HG03196 (cell line): ENCODE data around the gene CCDC85C.
A peak's percentile ranks its signal among the peaks of the same experiment; 100 is the strongest.

Source experiments
- ATAC-seq: cut with Tn5 transposase; IDR thresholded peaks from one replicate; pipeline ENCODE4 v1.9.1; 2021; ENCODE audit not compliant: unreplicated experiment

The CCDC85C gene

DNA sequence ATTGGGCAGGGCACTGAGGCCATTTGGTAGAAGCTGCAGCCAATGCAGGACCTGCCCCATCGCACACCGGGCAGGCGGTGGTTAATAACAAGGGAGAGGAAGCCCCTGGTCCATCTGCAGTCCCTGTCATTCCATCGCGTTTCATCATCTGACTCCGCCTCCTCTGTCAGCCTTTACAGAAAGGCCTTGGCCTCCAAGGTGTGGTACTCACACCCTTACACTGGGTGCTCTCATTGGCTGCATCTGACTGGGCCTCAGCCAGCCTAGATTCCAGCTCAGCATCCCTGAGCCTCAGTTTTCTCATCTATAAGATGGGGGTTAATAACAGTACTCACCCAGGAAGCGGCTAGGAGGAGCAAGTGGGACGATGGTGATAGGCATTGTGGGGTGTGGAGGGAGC is 26.2 kb upstream of the CCDC85C start:
- no peak for ATAC-seq

DNA sequence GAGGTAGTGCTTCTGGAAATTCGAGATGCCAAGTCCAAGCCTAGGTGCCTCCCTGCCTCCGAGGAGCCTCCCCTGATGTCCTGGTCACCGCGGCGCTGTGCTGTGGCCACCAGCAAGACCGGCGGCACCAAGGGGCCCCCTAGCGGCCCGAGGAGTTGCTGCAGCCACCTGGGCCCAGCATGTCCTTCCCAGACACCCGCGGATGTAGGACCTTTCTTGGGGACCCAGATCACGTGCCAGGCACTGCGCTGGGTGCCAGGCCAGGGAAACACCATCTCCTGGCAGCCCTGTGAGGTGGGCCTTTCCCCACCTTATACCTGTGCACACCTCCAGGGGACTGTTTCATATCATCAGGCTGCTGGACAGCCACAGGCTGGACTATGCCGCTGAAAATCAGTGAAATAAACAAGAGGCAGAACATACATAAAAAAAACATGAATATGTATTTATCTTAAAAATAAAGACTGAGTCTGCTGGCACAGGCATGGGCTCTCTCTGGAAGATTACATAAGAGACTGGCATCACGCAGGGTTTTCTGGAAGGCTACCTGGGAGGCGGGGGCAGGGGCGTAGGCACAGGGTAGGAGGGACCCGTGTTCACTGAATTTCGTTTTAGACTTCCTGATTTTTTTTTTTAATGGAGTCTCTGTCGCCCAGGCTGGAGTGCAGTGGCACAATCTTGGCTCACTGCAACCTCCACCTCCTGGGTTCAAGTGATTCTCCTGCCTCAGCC is 25.0 kb upstream of the CCDC85C start:
- peak; percentile 78 for ATAC-seq

DNA sequence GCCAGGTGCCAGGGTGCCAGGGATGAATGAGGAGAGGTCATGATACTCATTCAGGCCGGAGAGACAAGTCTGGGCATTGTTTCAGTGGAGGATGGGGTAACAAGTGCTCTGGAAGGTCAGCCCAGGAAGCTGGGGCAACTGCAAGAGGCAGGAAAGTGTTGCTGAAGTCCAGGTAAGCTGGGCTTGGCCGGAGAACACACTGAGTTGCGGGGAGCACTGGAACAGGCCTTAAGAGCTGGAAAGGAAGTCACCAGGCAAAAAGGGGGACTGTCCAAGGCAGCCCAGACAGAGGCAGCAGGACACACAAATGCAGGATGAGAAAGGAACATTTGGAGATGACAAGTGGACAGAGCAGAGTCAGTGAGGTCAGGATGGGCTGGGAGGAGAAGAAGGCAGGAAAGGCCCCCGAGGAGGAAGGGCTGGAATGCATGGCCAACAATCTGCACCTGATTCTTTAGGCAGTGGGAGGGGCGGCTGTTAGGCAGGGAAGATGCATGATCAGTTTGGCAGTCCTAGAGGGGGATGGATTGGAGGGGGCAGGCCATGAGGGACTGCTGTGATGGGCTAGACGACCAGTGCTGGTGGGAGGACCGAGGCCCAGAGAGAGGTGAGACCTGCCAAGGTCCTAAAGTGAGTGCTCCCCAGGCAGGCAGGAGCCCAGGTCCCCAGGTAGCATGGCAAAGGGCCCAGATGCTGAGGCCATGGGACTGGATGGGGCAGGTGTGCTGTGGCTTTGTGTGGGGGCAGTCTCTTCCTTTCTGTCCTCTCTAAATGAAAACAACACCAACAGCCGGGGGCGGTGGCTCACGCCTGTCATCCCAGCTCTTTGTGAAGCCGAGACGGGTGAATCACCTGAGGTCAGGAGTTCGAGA is 23.7 kb upstream of the CCDC85C start:
- no peak for ATAC-seq

DNA sequence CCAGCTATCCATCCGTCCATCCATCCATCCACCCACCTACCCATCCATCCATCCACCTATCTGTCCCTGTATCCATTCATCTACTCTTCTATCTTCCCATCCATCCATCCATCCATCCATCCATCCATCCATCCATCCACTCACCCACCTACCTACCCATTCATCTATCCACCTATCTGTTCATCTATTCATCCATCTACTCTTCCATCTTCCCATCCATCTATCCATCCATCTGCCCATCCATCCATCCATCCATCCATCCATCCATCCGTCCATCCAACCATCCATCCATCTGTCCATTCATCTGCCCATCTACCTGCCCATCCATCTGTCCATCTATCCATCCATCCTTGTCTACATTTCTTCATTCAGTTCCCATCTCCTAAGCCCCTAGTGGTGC is 23.1 kb upstream of the CCDC85C start:
- ATAC-seq: no peak

DNA sequence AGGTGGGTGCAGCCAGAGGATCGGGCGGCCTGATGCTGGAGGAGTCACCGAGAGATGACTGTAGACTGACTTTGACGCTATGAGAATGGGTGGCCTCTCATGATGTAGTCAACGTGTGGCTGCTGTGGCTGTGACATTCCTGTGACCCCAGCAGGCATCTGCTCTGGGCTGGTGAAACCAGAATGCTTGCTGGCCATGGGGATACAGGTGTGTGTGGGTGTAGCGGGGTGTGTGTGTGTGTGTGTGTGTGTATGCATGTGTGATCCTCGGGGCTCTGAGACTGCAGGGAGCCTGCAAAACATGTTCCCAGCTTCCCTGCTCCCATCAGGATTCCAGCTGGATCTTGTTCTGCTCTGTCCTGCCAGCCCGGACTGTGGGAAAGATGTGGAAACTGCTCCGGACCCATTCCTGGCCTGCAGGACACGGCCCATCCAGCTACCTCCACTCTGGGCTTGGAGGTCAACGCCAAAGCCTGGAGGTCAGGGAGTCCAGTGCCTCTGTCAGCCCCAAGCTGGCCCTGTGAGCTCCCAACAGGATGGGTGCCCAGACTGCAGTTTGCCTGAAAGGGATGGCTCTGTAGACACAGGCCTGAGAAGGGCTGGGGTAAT is 22.1 kb upstream of the CCDC85C start:
- ATAC-seq: no peak

DNA sequence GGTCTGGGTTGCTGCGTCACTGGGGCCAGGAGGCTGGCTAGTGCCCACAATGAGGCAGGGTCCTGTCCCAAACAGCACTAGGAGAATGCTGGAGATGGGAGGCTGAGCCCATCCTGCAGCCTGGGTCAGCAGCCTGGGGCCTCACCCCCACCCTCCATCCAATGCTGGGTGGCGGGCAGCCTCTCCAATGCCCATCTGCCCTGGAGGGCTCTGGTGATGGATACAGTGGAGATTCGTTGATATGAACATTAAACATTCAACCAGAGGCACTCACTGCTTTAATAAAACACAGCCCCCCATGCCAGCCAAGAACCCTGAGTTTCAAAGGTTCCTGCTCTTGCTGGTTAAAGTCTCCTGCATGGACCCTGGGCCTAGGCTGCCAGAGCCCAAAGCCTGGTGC is 21.5 kb upstream of the CCDC85C start:
- ATAC-seq: no peak

DNA sequence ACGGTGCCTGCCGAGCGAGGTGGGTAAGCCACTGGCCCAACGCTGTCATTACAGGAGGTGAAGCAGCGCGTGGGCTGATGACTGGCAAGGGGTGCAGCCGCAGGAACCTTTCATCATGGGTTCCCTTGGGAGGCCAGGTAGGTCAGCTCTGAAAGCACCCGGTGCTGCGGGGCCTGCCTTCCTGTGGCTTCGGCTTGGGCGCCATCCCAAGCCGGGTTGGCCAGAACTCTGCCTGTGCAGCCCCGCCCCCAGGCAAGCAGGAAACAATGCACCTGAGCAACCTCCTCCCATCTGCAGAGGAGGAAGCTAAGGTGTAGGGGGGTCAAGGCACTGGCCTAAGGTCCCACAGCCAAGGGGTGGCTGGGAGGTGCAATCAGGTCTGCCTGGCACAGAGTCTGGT is 21.0 kb upstream of the CCDC85C start:
- ATAC-seq: no peak

DNA sequence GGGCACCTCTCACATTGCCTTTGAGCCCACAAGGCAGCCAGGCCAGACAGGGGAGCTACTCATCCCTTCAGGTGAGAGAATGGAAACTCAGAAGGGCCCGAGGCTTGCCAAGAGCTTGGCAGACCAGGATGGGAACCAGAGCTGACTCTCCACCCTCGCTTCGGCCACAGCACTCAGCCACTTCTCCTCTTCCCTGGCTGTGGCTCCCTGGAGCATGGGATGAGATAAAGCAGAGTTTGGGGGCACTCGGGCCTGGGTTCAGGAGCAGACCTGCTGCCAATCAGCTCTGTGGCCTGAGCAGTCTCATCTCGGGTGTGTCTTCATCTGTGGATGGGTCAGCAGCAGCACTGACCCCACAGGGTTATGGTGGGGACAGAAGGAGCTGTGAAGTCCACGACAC is 20.0 kb upstream of the CCDC85C start:
- ATAC-seq: no peak

DNA sequence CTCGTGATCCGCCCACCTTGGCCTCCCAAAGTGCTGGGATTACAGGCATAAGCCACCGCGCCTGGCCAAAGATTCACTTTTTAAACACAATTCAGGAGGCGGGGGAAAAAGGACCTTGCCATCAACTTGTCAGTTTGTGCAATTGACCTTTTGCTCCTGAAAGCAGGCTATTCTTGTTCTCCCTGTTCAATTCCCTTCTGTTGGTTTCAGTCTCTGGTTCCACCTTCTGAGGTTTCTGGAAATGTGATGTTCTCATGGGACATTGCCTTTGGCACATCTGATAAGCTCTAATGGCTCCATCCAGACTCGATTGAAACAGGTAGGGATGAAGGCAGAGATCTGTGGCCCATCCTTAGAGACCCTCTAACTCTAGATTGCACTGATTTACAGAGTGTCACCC is 17.9 kb upstream of the CCDC85C start:
- no peak for ATAC-seq

DNA sequence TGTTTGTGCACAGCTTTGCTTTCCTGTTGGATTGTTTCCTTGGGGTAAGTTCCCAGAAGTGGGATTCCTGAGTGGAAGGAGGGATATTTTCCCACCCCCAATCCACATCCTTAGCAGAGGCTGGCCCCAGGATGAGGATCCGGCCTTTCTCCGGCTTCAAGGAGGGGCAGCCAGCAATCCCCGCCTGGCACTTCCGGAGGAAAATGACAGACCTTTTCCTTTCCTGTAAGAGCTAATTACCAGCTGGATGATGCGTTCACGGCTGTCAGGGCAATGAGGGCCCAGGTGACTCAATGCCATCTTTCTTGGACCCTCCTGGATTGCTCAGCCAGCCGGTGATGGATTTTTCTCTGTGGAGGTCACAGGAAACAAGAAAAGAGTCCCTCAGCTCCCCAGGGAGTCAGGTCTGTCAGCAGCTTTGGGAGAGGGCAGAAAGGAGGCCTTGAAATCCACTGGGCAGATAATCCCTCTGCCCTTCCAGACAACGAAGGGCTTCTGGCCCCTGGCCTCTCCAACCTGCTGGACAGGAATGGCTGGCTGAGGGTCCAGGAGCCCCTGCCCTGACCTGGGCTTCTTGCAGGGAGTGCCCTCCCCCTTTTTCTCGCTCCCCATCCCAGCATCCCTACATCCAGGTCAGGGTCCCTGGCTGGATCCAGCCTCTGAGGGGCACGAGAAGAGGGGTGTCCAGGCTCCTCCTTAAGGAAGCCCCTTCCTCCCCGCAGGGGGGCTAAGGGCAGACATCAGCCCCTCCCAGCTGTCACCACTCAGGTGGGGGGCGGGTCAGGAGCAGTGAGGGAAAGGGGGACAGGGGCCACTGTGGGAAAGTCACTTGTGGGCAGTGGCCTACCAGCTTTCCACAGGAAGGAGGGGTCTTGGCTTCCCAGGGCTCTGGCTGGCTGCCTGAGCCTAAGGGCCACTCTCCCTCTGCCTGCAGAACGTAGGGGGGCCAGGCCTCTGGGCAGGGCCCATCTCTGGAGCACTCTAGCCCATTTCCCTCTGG is 16.1 kb upstream of the CCDC85C start:
- ATAC-seq: no peak

DNA sequence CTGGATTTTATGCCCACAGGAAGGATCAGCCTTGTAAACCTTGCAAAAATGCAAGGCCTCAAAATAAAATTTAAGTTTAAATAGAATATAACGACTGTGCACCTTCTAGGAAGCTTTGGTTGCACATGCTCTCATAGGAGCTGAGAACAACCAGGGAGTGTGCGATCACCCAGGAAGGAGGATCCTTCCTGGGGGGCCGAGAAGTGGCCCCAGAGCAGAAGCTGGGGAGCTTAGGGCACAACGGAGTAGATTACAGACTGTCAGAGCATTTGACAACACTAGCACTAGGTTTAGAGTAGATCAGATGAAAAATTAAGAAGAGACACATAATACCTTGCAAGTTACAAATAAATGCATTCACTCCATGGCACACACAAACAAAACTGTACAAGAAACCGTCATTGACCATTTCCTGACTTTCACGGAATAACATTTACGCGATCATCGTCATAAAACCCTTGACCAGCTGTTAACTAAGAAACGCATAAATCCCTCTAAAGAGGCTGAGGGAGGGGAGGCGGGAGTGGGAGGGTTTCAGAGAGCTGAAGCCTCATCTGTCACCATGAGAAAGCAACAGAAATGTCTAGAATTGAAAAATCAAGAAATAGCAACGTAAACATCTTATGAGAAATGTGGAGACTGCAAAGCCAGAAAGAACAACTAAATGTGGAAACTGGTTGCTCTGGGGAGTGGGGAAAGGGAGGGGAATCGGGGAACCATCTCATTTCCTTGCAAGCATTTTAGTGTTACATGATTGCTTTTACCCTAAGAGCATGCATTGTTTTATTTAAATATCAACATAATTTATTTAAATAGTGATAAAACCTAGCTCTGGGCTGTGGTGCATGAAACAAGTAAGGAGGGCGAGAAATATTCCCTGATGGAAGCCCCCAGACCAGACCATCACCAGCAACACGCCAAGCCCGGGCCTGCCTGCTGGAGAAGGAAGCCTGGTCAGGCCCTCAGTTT is 13.1 kb upstream of the CCDC85C start:
- no peak for ATAC-seq

DNA sequence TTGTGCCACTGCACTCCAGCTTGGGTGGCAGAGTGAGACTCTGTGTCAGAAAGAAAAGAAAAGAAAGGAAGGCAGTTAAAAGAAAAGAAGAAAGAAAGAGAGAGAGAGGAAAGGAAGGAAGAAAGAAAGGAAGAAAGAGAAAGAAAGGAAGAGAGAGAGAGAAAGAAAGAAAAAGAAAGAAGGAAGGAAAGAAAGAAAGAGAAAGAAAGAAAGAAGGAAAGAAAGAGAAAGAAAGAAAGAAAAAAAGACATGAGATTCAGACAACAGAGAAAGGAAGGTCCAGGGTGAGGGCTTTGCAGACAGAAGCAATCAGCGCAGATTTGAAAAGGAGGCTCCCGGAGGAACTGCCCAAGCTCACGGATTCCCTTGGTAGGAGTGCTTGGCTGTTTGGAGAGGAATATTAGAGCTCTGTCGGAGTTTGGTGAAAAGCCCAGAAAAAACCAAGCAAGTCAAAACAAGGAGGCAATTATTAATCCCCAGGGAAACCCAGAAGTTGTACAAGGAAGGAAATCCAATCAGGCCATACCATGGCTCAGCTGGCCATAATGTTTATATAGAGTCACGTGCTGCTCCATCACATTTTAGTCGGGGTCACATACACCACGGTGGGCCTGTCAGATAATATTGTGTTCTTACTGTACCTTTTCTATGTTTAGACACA is 11.6 kb upstream of the CCDC85C start:
- ATAC-seq: no peak

DNA sequence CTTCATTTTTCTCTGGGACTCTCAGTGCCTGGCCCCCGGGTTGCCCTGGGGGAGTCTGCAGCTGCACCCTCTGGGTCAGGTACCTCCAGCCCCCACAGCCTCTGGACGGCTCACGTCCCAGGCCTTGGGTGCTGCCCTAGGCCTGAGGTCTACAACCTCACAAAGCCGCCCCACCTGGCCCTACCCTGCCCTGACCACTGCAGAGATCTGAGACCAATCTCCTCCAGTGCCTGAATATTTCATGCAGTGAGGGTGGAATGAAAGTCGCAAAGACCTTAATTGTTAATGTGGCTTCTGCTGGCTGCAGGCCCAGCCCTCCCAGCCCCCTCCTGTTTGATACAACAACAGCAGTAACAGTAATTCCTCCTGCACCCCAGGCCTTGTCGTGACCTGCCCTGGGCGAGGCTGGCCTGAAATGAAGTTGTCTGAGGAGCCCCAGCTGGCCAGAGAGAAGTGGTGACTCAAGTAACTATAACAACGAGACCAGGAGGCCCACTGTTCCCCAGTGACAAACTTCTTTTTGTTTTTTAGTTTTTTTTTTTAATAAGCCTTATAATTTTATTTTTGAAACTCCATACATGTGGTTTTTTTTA is 8.8 kb upstream of the CCDC85C start:
- no peak for ATAC-seq

DNA sequence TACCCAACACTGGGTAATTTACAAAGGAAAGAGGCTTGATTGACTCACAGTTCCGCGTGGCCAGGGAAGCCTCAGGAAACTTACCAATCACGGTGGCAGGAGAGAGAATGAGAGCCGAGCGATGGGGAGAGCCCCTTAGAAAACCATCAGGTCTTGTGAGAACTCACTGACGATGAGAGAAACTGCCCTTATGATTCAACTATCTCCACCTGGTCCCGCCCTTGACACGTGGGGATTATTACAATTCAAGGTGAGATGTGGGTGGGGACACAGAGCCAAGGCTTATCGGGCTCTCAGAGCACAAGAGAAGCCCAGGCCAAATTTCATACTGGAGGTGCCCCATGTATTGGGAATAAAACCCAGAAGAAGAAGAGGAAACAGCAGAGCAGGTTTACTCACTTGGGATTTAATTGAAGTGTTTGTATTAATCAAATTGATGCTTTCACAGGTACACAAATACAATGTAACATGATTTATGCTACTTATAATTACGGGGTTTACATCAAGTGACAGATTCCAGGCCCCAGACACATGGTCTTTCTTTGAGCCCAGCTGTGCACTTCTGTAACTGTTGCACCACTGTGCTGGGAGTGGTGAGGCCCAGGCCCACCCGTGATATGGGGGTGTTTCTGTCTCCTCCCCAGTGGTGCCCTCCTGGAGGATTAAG is 8.2 kb upstream of the CCDC85C start:
- no peak for ATAC-seq

DNA sequence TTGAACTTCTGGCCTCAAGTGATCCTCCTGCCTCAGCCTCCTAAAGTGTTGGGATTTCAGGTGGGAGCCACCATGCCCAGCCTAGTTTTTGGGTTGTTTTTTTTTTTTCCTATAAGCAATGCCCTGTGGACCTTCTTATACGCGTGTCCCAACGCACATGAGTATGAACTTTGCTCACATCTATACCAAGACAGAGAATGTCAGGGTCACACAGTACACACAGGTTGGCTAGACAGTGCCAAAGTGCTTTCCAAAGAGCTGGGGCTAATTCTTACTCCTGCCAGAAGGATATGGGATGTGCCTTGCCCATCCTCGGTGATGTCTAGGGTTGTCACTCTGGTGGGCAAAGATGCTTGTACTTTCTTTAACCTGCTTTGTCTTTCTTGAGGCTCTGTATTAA is 7.6 kb upstream of the CCDC85C start:
- ATAC-seq: no peak

DNA sequence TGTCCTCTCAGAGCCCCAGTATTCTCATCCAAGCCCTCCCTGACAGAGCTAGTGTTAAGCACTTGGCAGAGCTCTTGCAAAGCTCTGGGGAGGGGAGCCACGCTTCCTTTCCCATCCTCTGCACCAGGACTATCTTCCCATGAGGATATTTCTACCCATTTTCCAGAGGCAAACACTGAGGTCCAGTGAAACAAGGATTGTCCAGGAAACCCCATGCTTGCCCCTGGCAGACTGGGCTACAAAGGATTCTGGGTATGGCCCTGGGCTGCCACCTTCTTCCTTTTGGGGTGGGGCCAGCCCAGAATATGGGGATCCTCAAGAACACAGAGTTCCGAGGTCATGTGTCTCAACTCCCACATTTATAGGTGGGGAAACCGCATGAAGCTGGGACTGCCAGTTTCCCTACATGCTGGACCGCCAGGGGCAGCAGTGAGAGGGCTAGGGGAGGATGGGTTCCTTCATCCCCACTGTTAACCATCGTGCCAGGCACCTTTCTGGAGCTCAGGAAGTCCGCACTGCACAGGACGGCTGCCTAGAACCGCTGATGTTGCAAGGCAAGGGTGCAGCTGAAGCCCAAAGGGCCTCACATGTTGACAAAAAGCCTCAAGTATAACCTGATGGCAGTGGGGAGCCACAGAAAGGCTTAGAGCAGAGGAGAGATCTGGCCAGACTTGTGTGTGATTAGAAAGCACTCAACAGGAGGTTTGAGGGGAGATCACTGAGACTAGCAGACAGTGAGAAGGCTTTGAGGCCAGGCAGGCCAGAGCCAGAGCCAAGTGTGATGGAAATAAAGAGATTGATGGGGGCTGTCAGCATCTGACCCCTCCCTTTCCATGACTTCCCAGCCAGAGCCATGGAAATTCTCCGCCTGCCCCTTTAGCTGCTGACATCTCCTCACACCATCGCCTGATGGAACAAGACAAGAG is 5.5 kb upstream of the CCDC85C start:
- no peak for ATAC-seq

DNA sequence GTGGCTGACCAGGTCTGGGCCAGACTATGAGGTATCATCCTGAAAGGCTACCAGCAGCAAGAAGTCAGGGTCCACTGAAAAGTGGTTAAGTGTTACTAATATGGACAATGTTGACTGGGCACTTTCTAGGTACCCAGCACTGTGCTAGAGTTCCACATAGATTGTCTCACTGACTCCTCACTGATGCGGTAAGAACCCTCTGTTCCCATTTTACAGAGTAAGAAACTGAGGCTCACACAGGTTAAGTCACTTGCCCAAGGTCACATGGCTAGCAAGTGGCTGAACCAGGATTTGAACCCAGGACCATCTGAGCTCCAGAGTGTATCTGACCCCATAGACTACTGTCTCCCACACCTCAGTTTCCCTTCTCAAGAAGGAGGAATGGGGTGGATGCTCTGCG is 4.6 kb upstream of the CCDC85C start:
- ATAC-seq: no peak
